ENCODE data around the gene BIN2. TPM values are rescaled to one million over a fixed set of nuclear protein-coding genes. Genes with fewer than 3 reads are reported as not detected.

BIN2 gene
- total RNA-seq, 1 experiment from 2014 or later = not detected

DNA sequence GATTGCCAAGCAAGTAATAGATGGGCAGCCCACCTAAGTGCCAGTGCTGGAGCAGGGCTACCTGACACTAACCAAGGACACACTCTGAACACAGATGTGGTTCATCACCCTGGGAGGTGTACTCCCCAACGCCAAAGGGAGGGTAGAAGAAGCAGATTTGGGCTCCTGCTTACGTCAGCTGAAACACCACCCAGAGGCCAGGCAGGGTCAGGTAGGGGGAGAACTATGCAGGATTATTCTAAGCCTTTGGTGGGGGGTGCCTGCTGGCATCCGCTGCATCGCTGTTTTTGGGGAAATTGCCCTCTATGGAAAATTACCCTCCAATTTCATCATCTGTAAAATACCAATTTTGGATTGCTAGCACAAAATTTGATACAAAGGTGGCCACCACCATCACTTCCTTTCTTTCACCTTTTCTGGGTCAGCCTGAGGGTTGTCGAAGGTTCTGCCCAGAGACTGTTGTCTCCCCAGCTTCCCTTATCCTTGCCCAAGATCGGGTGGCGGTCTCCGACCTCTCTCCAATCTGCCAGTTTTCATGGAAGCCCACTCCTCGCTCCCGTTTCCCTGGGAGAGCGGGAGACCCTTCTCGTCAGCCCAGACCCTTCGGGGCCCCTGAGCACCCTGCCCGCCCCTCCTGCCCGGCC lies 535 bp downstream of the BIN2 start:
- Histone ChIP-seq H4K20me1 (ENCODE audit: control insufficient read depth, insufficient read depth, insufficient read length) (no peaks in the 10 kb centered on the region), H3K9ac (ENCODE audit: extremely low read depth, insufficient read length, low read length) (no peak overlapping the region), H3K79me1 (ENCODE audit: insufficient read depth, low read depth, low read length, poor library complexity, severe bottlenecking) (no peaks in the 10 kb centered on the region), H3K4me1 (ENCODE audit: insufficient read depth, low read length) (peaks cover 11% of the 10 kb centered on the region; the same call in 1 of the 2 replicates), H3K23me2 (ENCODE audit: insufficient read length, low read depth, low read length, poor library complexity, severe bottlenecking) (no peaks in the 10 kb centered on the region), H3K27ac (ENCODE audit: insufficient read length, low read depth, low read length) (no peak overlapping the region), H2BK120ac (ENCODE audit: low read depth, low read length, poor library complexity, severe bottlenecking) (no peak overlapping the region), H3K23ac (ENCODE audit: insufficient read length, low read depth, low read length) (no peak overlapping the region), H2BK20ac (ENCODE audit: low read depth, low read length, poor library complexity, severe bottlenecking) (no peak overlapping the region), H3K56ac (ENCODE audit: insufficient read length, low read depth, low read length) (no peak overlapping the region), H4K8ac (replicated peaks; ENCODE audit: insufficient read length, low read depth, low read length) (no peak overlapping the region), H3K79me2 (ENCODE audit: insufficient read depth, low read length) (no peaks in the 10 kb centered on the region), H3K4ac (ENCODE audit: low read depth, low read length) (no peak overlapping the region), H4K5ac (ENCODE audit: insufficient read length, low read depth, low read length) (no peak overlapping the region), H3K9me3 (ENCODE audit: control insufficient read depth, low read depth, low read length) (no peaks in the 10 kb centered on the region), H2BK5ac (ENCODE audit: insufficient read length, low read length) (no peak overlapping the region), H2AFZ (ENCODE audit: low read length) (no peak overlapping the region), H3K18ac (ENCODE audit: insufficient read length, low read depth, low read length) (no peak overlapping the region), H3T11ph (ENCODE audit: low read length) (no peak overlapping the region), H3K4me2 (ENCODE audit: insufficient read depth, insufficient read length, low read length) (no peak overlapping the region), H3K14ac (ENCODE audit: insufficient read depth, low read length) (no peak overlapping the region; the same call in 1 of the 2 replicates), H3K27me3 (ENCODE audit: insufficient read depth, low read length) (no peaks in the 10 kb centered on the region), H2AK5ac (ENCODE audit: insufficient read length, low read length) (no peak overlapping the region), H4K91ac (ENCODE audit: insufficient read length, low read depth, low read length) (no peak overlapping the region), H2BK12ac (ENCODE audit: insufficient read length, low read depth, low read length) (no peak overlapping the region), H2BK15ac (ENCODE audit: low read depth, low read length) (no peak overlapping the region)
- no peak overlapping the region for H3K27ac Mint-ChIP-seq
- H3K9me3 Mint-ChIP-seq = no peaks in the 10 kb centered on the region
- no peaks in the 10 kb centered on the region for H3K27me3 Mint-ChIP-seq (ENCODE audit: low read depth)
- no peaks in the 10 kb centered on the region; a peak in 1 of 7 replicates for H3K36me3 Mint-ChIP-seq (ENCODE audit: insufficient read depth in 1 of 3, low read depth in 3 of 3)
- H3K4me3 Mint-ChIP-seq = no peak overlapping the region
- TF ChIP-seq CTCF (conservative IDR thresholded peaks at IDR 0.05) = no peak
- peaks cover 45 to 54% of the 10 kb centered on the region in 2 experiments for H3K4me1 Mint-ChIP-seq
- no CpG with 5 or more reads among the region's 15 CpGs for WGBS (ENCODE audit: extremely low coverage, insufficient read length, low lambda C conversion rate)
- no peak for DNase-seq
